CD4-positive, alpha-beta T cell treated with Interferon alpha-2 for 1 hour (primary cell): ENCODE data around the gene MRPL12.
"Not testable (repeated sequence)": the region's sequence is repeated elsewhere in the genome, so short reads cannot be mapped to it uniquely, and the experiment has no call there.

Experiments
- DNase-seq, 2 donors: peaks; one replicate each; pipeline ENCODE4 v3.0.0-alpha.2; 2020 to 2022

The MRPL12 gene

GRCh38 chr17:81717766-81718089 is 14.6 kb downstream of the MRPL12 start:
- no peak for DNase-seq

GRCh38 chr17:81719410-81720266 is 16.5 kb downstream of the MRPL12 start:
- DNase-seq: no peak

GRCh38 chr17:81720267-81721071 is 17.3 kb downstream of the MRPL12 start:
- no peak for DNase-seq

GRCh38 chr17:81722184-81723120 is 19.3 kb downstream of the MRPL12 start:
- no peak for DNase-seq

- no peak for DNase-seq
Observed at GRCh38 chr17:81723651-81724209, 20.6 kb downstream of the MRPL12 start.

- no peak for DNase-seq
Observed at GRCh38 chr17:81725439-81725838, 22.3 kb downstream of the MRPL12 start.

- DNase-seq: no peak
Observed at GRCh38 chr17:81726004-81726403, 22.8 kb downstream of the MRPL12 start.

- no peak for DNase-seq
Observed at GRCh38 chr17:81727324-81728031, 24.3 kb downstream of the MRPL12 start.

GRCh38 chr17:81733507-81734404 is 30.6 kb downstream of the MRPL12 start:
- DNase-seq: peak; percentile 49 to 65

- no peak for DNase-seq
Observed at GRCh38 chr17:81734405-81735263, 31.5 kb downstream of the MRPL12 start.

- peak; percentile 13 to 50 for DNase-seq
Observed at GRCh38 chr17:81735264-81736102, 32.3 kb downstream of the MRPL12 start.

- DNase-seq: no peak
Observed at GRCh38 chr17:81737947-81738800, 35.0 kb downstream of the MRPL12 start.

GRCh38 chr17:81738801-81739393 is 35.7 kb downstream of the MRPL12 start:
- no peak for DNase-seq

GRCh38 chr17:81739593-81739992 is 36.4 kb downstream of the MRPL12 start:
- not testable (repeated sequence) for DNase-seq

- no peak for DNase-seq
Observed at GRCh38 chr17:81740395-81740961, 37.3 kb downstream of the MRPL12 start.

- DNase-seq: no peak
Observed at GRCh38 chr17:81741049-81741593, 38.0 kb downstream of the MRPL12 start.
